Measurements from ENCODE around the gene FAM216B. TPM values are rescaled to one million over a fixed set of nuclear protein-coding genes. Genes with fewer than 3 reads are reported as not detected.
"Not testable (repeated sequence)": the region's sequence is repeated elsewhere in the genome, so short reads cannot be mapped to it uniquely, and the experiment has no call there.

The FAM216B gene
- total RNA-seq, 3 donors from 2014 or later (not counting 1 experiment from before 2014, with no cell fraction given), result not detected

GRCh38 chr13:42815681-42816080 lies 34.3 kb downstream of the FAM216B start:
- Histone ChIP-seq H3K27ac (ENCODE audit: low read length) (no peak overlapping the region), H3K4me3 (ENCODE audit: low read length) (no peak overlapping the region), H3K36me3 (ENCODE audit: control insufficient read depth, insufficient read depth, low read length) (no peaks in the 10 kb centered on the region), H3K27me3 (ENCODE audit: control insufficient read depth, insufficient read depth, low read length) (no peaks in the 10 kb centered on the region), H3K9me3 (ENCODE audit: control insufficient read depth, insufficient read depth, low read length) (no peaks in the 10 kb centered on the region), H3K4me1 (ENCODE audit: control insufficient read depth, insufficient read depth, low read length) (no peaks in the 10 kb centered on the region)
- ATAC-seq (no peak), DNase-seq (no peak)
- Mint-ChIP-seq H3K27ac (no peak overlapping the region), H3K9me3 (peaks cover 0 to 2% of the 10 kb centered on the region in 2 donors), H3K27me3 (ENCODE audit: low read depth in 2 of 2) (peaks cover 11 to 15% of the 10 kb centered on the region in 2 donors), H3K4me3 (no peak overlapping the region), H3K4me1 (no peaks in the 10 kb centered on the region), H3K36me3 (no peaks in the 10 kb centered on the region)
- TF ChIP-seq CTCF (IDR thresholded peaks at IDR 0.05), result no peak
- intact Hi-C loops (cut with micrococcal nuclease), result no loop called here
- WGBS (ENCODE audit: insufficient coverage), result 73% methylated on average over 2 of the region's 3 CpGs

- H3K27me3 Mint-ChIP-seq (ENCODE audit: low read depth in 2 of 2), result peaks cover 11 to 15% of the 10 kb centered on the region in 2 donors
- H3K9me3 ChIP-seq (ENCODE audit: control insufficient read depth, insufficient read depth, low read length), result no peaks in the 10 kb centered on the region
- H3K27me3 ChIP-seq (ENCODE audit: control insufficient read depth, insufficient read depth, low read length), result no peaks in the 10 kb centered on the region
- no peak overlapping the region for H3K4me3 Mint-ChIP-seq
- peaks cover 0 to 2% of the 10 kb centered on the region in 2 donors for H3K9me3 Mint-ChIP-seq
- ATAC-seq, result no peak
- no peaks in the 10 kb centered on the region for H3K36me3 Mint-ChIP-seq
- H3K4me3 ChIP-seq (ENCODE audit: low read length), result no peak overlapping the region
- WGBS (ENCODE audit: insufficient coverage), result 100% methylated on average over 2 of the region's 2 CpGs
- H3K4me1 ChIP-seq (ENCODE audit: control insufficient read depth, insufficient read depth, low read length), result no peaks in the 10 kb centered on the region
- no peak for DNase-seq
- no peak overlapping the region for H3K27ac Mint-ChIP-seq
- TF ChIP-seq CTCF (IDR thresholded peaks at IDR 0.05), result no peak
- no peaks in the 10 kb centered on the region for H3K36me3 ChIP-seq (ENCODE audit: control insufficient read depth, insufficient read depth, low read length)
- H3K27ac ChIP-seq (ENCODE audit: low read length), result no peak overlapping the region
- intact Hi-C loops (cut with micrococcal nuclease), result no loop called here
- H3K4me1 Mint-ChIP-seq, result no peaks in the 10 kb centered on the region
Observed at GRCh38 chr13:42816538-42816937, 35.2 kb downstream of the FAM216B start.

GRCh38 chr13:42819687-42820086 lies 38.3 kb downstream of the FAM216B start:
- H3K27ac ChIP-seq (ENCODE audit: low read length); ATAC-seq; H3K4me1 Mint-ChIP-seq; H3K9me3 Mint-ChIP-seq; H3K4me3 ChIP-seq (ENCODE audit: low read length); H3K27me3 ChIP-seq (ENCODE audit: control insufficient read depth, insufficient read depth, low read length); H3K9me3 ChIP-seq (ENCODE audit: control insufficient read depth, insufficient read depth, low read length); H3K36me3 ChIP-seq (ENCODE audit: control insufficient read depth, insufficient read depth, low read length); DNase-seq; H3K4me3 Mint-ChIP-seq; H3K36me3 Mint-ChIP-seq; H3K27ac Mint-ChIP-seq; H3K4me1 ChIP-seq (ENCODE audit: control insufficient read depth, insufficient read depth, low read length); intact Hi-C loops (cut with micrococcal nuclease): not testable (repeated sequence)
- H3K27me3 Mint-ChIP-seq (ENCODE audit: low read depth in 2 of 2), result peaks cover 13 to 30% of the 10 kb centered on the region in 2 donors
- WGBS (ENCODE audit: insufficient coverage), result no CpG with 5 or more reads among the region's 1 CpG

GRCh38 chr13:42820451-42820850 lies 39.1 kb downstream of the FAM216B start:
- H3K27ac ChIP-seq (ENCODE audit: low read length), result no peak overlapping the region
- peaks cover 0 to 2% of the 10 kb centered on the region in 2 donors for H3K9me3 Mint-ChIP-seq
- H3K27me3 Mint-ChIP-seq (ENCODE audit: low read depth in 2 of 2), result peaks cover 13 to 38% of the 10 kb centered on the region in 2 donors
- no peaks in the 10 kb centered on the region for H3K4me1 Mint-ChIP-seq
- TF ChIP-seq CTCF (IDR thresholded peaks at IDR 0.05), result no peak
- H3K27me3 ChIP-seq (ENCODE audit: control insufficient read depth, insufficient read depth, low read length), result no peaks in the 10 kb centered on the region
- no peak overlapping the region for H3K27ac Mint-ChIP-seq
- DNase-seq (no peak), ATAC-seq (no peak)
- H3K4me1 ChIP-seq (ENCODE audit: control insufficient read depth, insufficient read depth, low read length), result no peaks in the 10 kb centered on the region
- intact Hi-C loops (cut with micrococcal nuclease), result no loop called here
- H3K4me3 ChIP-seq (ENCODE audit: low read length), result no peak overlapping the region
- WGBS (ENCODE audit: insufficient coverage), result 87% methylated on average over 3 of the region's 4 CpGs
- no peak overlapping the region for H3K4me3 Mint-ChIP-seq
- H3K36me3 Mint-ChIP-seq, result no peaks in the 10 kb centered on the region
- H3K9me3 ChIP-seq (ENCODE audit: control insufficient read depth, insufficient read depth, low read length), result no peaks in the 10 kb centered on the region
- no peaks in the 10 kb centered on the region for H3K36me3 ChIP-seq (ENCODE audit: control insufficient read depth, insufficient read depth, low read length)

Data from natural killer cell (primary cell).